ENCODE data around the gene THBS3.

GRCh38 chr1:155253208-155253607, 45.5 kb upstream of the THBS3 start:
- TF ChIP-seq CTCF (IDR thresholded peaks at IDR 0.05) (no peak), POLR2AphosphoS5 (IDR thresholded peaks at IDR 0.05) (no peak)
